Measurements from ENCODE around the gene MT2A.

MT2A gene

DNA sequence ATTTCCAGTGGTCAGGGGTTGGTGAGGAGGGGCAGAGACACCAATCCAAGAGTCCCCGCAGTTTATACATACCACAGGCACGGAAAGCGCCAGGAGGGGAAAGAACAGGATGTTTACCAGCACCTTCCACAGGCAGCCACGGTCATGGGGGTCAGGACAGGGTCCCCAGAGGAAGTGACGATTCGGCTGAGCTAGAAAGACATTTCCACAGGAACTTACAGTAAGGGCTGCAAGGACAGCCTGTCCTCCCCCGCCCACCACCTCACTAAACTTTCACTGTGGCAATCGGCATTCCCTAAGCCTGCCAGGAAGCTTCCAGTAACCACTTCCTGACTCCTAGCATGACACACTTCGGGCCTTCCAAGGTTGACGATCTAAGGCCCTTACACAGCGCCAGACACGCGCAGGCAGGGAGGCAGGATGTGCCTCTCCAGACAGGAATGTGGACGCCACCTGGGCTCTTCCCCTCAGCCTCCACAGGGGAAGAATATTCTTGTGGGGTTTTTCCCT is 1.2 kb upstream of the MT2A start:
- peak overlapping the region; percentile 23 for H3K4me3 ChIP-seq (replicated peaks; ENCODE audit: low read depth, low read length)
- TF ChIP-seq, protein P1, sequence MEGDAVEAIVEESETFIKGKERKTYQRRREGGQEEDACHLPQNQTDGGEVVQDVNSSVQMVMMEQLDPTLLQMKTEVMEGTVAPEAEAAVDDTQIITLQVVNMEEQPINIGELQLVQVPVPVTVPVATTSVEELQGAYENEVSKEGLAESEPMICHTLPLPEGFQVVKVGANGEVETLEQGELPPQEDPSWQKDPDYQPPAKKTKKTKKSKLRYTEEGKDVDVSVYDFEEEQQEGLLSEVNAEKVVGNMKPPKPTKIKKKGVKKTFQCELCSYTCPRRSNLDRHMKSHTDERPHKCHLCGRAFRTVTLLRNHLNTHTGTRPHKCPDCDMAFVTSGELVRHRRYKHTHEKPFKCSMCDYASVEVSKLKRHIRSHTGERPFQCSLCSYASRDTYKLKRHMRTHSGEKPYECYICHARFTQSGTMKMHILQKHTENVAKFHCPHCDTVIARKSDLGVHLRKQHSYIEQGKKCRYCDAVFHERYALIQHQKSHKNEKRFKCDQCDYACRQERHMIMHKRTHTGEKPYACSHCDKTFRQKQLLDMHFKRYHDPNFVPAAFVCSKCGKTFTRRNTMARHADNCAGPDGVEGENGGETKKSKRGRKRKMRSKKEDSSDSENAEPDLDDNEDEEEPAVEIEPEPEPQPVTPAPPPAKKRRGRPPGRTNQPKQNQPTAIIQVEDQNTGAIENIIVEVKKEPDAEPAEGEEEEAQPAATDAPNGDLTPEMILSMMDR (IDR thresholded peaks at IDR 0.05; ENCODE audit: low read length, missing control alignments) = no peak
- DNase-seq (ENCODE audit: low read depth) = peak; percentile 99

DNA sequence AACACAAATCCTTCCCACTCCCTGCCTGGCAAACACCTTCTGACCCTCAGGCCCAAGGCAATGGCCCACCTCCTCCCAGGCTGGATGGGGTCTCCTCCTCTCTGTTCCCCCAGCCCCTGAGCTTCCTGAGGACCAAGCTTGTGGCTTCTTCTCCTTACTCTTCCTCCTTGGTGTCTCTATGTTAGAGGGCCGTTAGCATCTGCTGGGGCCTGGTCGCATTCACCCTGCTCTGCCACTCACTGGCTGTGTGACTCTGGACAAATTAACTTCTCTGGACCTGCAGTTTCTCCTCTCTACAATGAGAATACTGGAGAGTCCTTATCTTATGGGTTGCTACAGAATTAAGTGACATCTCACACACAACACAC is 725 bp upstream of the MT2A start:
- TF ChIP-seq, protein P1 (IDR thresholded peaks at IDR 0.05; ENCODE audit: low read length, missing control alignments) = no peak
- peak overlapping the region; percentile 32 for H3K4me3 ChIP-seq (replicated peaks; ENCODE audit: low read depth, low read length)
- DNase-seq (ENCODE audit: low read depth) = no peak

DNA sequence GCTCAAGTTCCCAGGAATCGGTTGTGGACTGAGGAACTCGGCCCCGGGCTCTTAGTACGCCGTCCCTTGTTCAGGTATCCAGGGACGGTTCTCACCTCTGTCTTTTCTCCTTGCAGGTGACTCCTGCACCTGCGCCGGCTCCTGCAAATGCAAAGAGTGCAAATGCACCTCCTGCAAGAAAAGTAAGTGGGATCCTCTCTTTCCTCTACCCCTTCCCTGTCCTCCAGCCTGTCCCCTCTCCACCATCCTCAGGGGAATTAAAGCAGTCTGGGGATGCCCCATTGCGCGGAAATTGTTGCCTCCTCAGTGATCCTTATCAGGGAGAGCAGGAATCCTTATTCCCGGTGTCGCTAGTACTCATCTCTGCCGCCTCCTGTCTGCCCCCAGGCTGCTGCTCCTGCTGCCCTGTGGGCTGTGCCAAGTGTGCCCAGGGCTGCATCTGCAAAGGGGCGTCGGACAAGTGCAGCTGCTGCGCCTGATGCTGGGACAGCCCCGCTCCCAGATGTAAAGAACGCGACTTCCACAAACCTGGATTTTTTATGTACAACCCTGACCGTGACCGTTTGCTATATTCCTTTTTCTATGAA is 585 bp downstream of the MT2A start:
- peak; percentile 24 for DNase-seq (ENCODE audit: low read depth)
- TF ChIP-seq, protein P1 (IDR thresholded peaks at IDR 0.05; ENCODE audit: low read length, missing control alignments) = no peak
- H3K4me3 ChIP-seq (replicated peaks; ENCODE audit: low read depth, low read length) = peak overlapping the region; percentile 89

DNA sequence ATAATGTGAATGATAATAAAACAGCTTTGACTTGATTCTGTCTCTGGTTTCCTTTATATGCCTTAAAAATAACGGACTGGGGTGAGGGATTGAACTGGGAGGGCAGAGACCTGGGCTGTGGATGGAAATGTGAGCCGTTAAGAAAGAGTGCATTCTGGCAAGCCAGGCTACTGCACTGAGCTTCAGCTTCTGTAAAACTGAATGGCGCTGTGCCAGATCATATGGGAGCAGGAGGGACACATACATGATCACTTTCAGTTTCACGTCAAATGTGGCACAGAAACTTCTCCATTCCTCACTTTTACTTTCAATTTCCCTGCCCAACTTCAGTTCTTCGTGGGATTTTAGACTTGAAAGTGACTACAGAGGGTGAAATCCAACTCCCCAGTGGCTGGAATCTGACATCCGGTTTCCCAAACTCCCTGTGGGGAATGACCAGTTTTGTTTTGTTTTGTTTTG is 1.1 kb downstream of the MT2A start:
- TF ChIP-seq, protein P1 (IDR thresholded peaks at IDR 0.05; ENCODE audit: low read length, missing control alignments) = no peak
- H3K4me3 ChIP-seq (replicated peaks; ENCODE audit: low read depth, low read length) = peak overlapping the region; percentile 89
- peak; percentile 90 for DNase-seq (ENCODE audit: low read depth)

- peak overlapping the region; percentile 89 for H3K4me3 ChIP-seq (replicated peaks; ENCODE audit: low read depth, low read length)
- peak; percentile 95 for DNase-seq (ENCODE audit: low read depth)
- TF ChIP-seq, protein P1 (IDR thresholded peaks at IDR 0.05; ENCODE audit: low read length, missing control alignments) = no peak
Measured at GRCh38 chr16:56610017-56610608, 1.7 kb downstream of the MT2A start.

DNA sequence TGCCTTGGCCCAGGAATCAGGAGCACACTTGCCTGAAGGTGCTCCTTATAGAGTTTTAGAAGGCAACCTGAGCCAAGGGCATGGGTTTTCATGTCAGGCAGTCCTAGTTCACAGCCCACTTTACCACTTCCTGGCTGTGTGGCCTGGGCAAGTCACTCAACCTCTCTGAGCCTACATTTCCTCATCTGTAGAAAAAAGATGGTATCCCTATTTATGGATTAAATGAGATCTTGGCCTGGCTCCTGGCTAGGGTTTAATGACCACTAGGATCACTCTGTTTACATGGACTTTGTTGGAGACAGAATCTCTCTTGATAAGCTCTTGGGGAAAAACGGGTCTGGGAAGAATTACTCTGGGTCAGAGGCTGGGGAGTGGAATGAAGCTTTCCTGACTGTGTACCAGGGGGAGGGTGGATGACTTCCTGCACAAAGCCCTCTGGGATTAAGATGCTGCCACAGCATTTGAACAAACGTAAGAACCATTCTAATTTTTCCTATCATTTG is 2.3 kb downstream of the MT2A start:
- DNase-seq (ENCODE audit: low read depth) = peak; percentile 55
- TF ChIP-seq, protein P1 (IDR thresholded peaks at IDR 0.05; ENCODE audit: low read length, missing control alignments) = no peak
- peak overlapping the region; percentile 89 for H3K4me3 ChIP-seq (replicated peaks; ENCODE audit: low read depth, low read length)

All from fibroblast of pulmonary artery (primary cell).